Measurements from ENCODE around the gene EN1.

EN1 gene

GRCh38 chr2:118857677-118858484 is 10.4 kb upstream of the EN1 start:
- no peak overlapping the region for H3K4me3 ChIP-seq (ENCODE audit: low read depth, low read length)
- no peak for DNase-seq (ENCODE audit: low read depth)
- TF ChIP-seq MAX (IDR thresholded peaks at IDR 0.05; ENCODE audit: low read depth, low read length) (no peak), POLR2A (IDR thresholded peaks at IDR 0.05; ENCODE audit: extremely low read depth, insufficient read length) (no peak), CTCF (IDR thresholded peaks at IDR 0.05; ENCODE audit: low read depth, low read length) (no peak), MYC (IDR thresholded peaks at IDR 0.05; ENCODE audit: low read depth, low read length) (no peak)

GRCh38 chr2:118856978-118857676 is 9.7 kb upstream of the EN1 start:
- no peak for DNase-seq (ENCODE audit: low read depth)
- TF ChIP-seq MAX (IDR thresholded peaks at IDR 0.05; ENCODE audit: low read depth, low read length) (no peak), POLR2A (IDR thresholded peaks at IDR 0.05; ENCODE audit: extremely low read depth, insufficient read length) (no peak), CTCF (IDR thresholded peaks at IDR 0.05; ENCODE audit: low read depth, low read length) (no peak), MYC (IDR thresholded peaks at IDR 0.05; ENCODE audit: low read depth, low read length) (no peak)
- no peak overlapping the region for H3K4me3 ChIP-seq (ENCODE audit: low read depth, low read length)

- TF ChIP-seq MAX (IDR thresholded peaks at IDR 0.05; ENCODE audit: low read depth, low read length) (no peak), MYC (IDR thresholded peaks at IDR 0.05; ENCODE audit: low read depth, low read length) (no peak), POLR2A (IDR thresholded peaks at IDR 0.05; ENCODE audit: extremely low read depth, insufficient read length) (no peak), CTCF (IDR thresholded peaks at IDR 0.05; ENCODE audit: low read depth, low read length) (no peak)
- no peak for DNase-seq (ENCODE audit: low read depth)
- H3K4me3 ChIP-seq (ENCODE audit: low read depth, low read length), result no peak overlapping the region
Measured at GRCh38 chr2:118856330-118856977, 9.0 kb upstream of the EN1 start.

- no peak overlapping the region for H3K4me3 ChIP-seq (ENCODE audit: low read depth, low read length)
- TF ChIP-seq MYC (IDR thresholded peaks at IDR 0.05; ENCODE audit: low read depth, low read length), result no peak
- TF ChIP-seq MAX (IDR thresholded peaks at IDR 0.05; ENCODE audit: low read depth, low read length), result no peak
- TF ChIP-seq POLR2A (IDR thresholded peaks at IDR 0.05; ENCODE audit: extremely low read depth, insufficient read length), result no peak
- TF ChIP-seq CTCF (IDR thresholded peaks at IDR 0.05; ENCODE audit: low read depth, low read length), result peak; percentile 75
- peak; percentile 84 for DNase-seq (ENCODE audit: low read depth)
Measured at GRCh38 chr2:118855451-118856279, 8.2 kb upstream of the EN1 start.

Data from NB4 (cell line).